Lower leg skin (tissue), 3 donors: ENCODE data around the gene DPP10.

Source experiments
- POLR2A ChIP-seq, 2 donors: fragments of 450-650 bp; IDR thresholded peaks; one replicate each; pipeline ENCODE4 v1.6.1; 2016 to 2017; ENCODE audit warnings: antibody characterized with exemption in 2 of 2, mild to moderate bottlenecking in 1 of 2, moderate library complexity in 1 of 2
- TF ChIP-seq, protein P1 (sequence below), 3 donors: fragments of 450-650 bp; IDR thresholded peaks; one replicate each; pipeline ENCODE4 v1.5.1; 2016; ENCODE audit warnings: antibody characterized with exemption in 3 of 3, mild to moderate bottlenecking in 3 of 3, moderate library complexity in 2 of 3

DNA sequence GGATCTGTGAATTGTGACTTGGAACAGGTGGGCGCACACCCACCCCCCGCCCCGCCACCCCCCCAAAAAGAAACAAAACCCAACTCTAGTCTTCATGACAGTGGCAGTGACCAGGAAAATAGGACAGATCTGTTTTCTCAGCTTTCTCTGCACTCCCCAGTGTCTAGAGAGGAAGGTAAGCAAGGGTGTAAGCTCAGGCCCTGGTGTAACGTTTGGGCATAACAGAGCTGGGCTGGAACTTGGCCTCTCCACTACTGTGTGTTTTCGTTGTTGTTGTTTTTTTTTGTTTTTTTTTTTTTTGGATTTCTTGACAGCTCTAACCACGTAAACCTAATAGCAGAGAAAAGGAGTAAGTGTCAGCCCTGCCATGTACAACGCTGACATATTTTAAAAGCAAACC is 1160.8 kb downstream of the DPP10 start:
- no peak for TF ChIP-seq POLR2A (IDR thresholded peaks at IDR 0.05)
- TF ChIP-seq, protein P1, sequence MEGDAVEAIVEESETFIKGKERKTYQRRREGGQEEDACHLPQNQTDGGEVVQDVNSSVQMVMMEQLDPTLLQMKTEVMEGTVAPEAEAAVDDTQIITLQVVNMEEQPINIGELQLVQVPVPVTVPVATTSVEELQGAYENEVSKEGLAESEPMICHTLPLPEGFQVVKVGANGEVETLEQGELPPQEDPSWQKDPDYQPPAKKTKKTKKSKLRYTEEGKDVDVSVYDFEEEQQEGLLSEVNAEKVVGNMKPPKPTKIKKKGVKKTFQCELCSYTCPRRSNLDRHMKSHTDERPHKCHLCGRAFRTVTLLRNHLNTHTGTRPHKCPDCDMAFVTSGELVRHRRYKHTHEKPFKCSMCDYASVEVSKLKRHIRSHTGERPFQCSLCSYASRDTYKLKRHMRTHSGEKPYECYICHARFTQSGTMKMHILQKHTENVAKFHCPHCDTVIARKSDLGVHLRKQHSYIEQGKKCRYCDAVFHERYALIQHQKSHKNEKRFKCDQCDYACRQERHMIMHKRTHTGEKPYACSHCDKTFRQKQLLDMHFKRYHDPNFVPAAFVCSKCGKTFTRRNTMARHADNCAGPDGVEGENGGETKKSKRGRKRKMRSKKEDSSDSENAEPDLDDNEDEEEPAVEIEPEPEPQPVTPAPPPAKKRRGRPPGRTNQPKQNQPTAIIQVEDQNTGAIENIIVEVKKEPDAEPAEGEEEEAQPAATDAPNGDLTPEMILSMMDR (IDR thresholded peaks at IDR 0.05) = no peak
